ENCODE measurements around the gene DIDO1. TPM values are rescaled to one million over a fixed set of nuclear protein-coding genes. Genes with fewer than 3 reads are reported as not detected.

Gene DIDO1
- total RNA-seq, 3 donors from 2014 or later (not counting 1 experiment from before 2014, with no cell fraction given), result 79.5 to 116 (median 83.4) TPM

DNA sequence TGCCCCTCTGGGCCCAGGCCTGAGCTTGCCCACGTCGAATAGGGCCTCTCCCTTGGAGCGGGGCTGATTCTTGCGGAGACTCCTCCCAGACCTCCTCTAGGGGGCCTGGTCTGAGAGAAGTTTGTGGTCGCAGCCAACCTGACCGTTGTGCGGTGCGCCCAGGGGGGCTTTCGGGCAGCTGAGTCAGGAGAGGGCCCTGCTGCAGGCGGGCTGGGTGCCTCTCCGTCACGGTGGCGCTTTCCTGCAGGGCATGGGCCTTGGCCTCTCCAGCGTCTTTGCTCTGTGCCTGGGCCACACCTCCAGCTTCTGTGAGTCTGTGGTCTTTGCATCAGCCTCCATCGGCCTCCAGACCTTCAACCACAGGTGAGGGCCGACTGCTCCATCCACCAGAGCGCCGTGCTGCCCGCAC, 39.1 kb upstream of the DIDO1 start:
- intact Hi-C loops (cut with micrococcal nuclease), result no loop called here
- Histone ChIP-seq H3K27ac (ENCODE audit: low read length) (no peak overlapping the region), H3K36me3 (ENCODE audit: control insufficient read depth, insufficient read depth, low read length) (peaks cover 6% of the 10 kb centered on the region), H3K27me3 (ENCODE audit: control insufficient read depth, insufficient read depth, low read length) (no peaks in the 10 kb centered on the region), H3K9me3 (ENCODE audit: control insufficient read depth, insufficient read depth, low read length) (no peaks in the 10 kb centered on the region), H3K4me1 (ENCODE audit: control insufficient read depth, insufficient read depth, low read length) (peaks cover under 1% of the 10 kb centered on the region), H3K4me3 (ENCODE audit: low read length) (no peak overlapping the region)
- Mint-ChIP-seq H3K4me3 (no peak overlapping the region), H3K4me1 (no peaks in the 10 kb centered on the region), H3K27me3 (ENCODE audit: low read depth in 2 of 2) (no peaks in the 10 kb centered on the region), H3K9me3 (no peaks in the 10 kb centered on the region), H3K27ac (no peak overlapping the region), H3K36me3 (no peaks in the 10 kb centered on the region)
- TF ChIP-seq, protein P1, sequence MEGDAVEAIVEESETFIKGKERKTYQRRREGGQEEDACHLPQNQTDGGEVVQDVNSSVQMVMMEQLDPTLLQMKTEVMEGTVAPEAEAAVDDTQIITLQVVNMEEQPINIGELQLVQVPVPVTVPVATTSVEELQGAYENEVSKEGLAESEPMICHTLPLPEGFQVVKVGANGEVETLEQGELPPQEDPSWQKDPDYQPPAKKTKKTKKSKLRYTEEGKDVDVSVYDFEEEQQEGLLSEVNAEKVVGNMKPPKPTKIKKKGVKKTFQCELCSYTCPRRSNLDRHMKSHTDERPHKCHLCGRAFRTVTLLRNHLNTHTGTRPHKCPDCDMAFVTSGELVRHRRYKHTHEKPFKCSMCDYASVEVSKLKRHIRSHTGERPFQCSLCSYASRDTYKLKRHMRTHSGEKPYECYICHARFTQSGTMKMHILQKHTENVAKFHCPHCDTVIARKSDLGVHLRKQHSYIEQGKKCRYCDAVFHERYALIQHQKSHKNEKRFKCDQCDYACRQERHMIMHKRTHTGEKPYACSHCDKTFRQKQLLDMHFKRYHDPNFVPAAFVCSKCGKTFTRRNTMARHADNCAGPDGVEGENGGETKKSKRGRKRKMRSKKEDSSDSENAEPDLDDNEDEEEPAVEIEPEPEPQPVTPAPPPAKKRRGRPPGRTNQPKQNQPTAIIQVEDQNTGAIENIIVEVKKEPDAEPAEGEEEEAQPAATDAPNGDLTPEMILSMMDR (IDR thresholded peaks at IDR 0.05), result no peak
- WGBS (ENCODE audit: insufficient coverage), result 81% methylated on average over 19 of the region's 19 CpGs
- DNase-seq, result no peak
- no peak for ATAC-seq

DNA sequence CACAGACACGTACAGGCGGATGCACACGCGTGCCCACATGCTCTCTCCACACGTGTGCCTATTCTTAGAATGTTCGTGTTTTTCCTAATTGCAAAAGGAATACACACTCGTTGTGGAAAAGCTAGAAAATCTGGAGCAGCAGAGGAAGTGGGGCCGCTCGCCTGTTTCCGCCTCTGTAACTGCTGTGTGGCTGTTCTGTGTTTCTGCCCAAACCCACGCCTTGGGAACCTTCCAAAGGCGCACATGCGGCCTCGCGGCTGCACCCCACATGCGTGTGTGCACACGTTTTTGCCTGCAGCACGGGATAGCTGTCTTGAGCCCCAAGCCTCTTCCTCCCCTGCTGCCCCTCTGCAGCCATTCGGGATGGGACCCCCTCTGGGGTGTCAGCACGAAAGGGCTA, 38.4 kb upstream of the DIDO1 start:
- no peak overlapping the region for H3K27ac Mint-ChIP-seq
- TF ChIP-seq, protein P1 (IDR thresholded peaks at IDR 0.05), result no peak
- Histone ChIP-seq H3K4me1 (ENCODE audit: control insufficient read depth, insufficient read depth, low read length) (peaks cover 7% of the 10 kb centered on the region), H3K36me3 (ENCODE audit: control insufficient read depth, insufficient read depth, low read length) (peaks cover 6% of the 10 kb centered on the region), H3K9me3 (ENCODE audit: control insufficient read depth, insufficient read depth, low read length) (no peaks in the 10 kb centered on the region), H3K4me3 (ENCODE audit: low read length) (no peak overlapping the region), H3K27ac (ENCODE audit: low read length) (no peak overlapping the region), H3K27me3 (ENCODE audit: control insufficient read depth, insufficient read depth, low read length) (no peaks in the 10 kb centered on the region)
- peaks cover 4% of the 10 kb centered on the region in 2 donors for H3K4me1 Mint-ChIP-seq
- H3K27me3 Mint-ChIP-seq (ENCODE audit: low read depth in 2 of 2), result no peaks in the 10 kb centered on the region
- intact Hi-C loops (cut with micrococcal nuclease), result no loop called here
- no peak for DNase-seq
- no peak overlapping the region for H3K4me3 Mint-ChIP-seq
- H3K36me3 Mint-ChIP-seq, result no peaks in the 10 kb centered on the region
- no peaks in the 10 kb centered on the region for H3K9me3 Mint-ChIP-seq
- no peak for ATAC-seq
- 69% methylated on average over 20 of the region's 20 CpGs for WGBS (ENCODE audit: insufficient coverage)

DNA sequence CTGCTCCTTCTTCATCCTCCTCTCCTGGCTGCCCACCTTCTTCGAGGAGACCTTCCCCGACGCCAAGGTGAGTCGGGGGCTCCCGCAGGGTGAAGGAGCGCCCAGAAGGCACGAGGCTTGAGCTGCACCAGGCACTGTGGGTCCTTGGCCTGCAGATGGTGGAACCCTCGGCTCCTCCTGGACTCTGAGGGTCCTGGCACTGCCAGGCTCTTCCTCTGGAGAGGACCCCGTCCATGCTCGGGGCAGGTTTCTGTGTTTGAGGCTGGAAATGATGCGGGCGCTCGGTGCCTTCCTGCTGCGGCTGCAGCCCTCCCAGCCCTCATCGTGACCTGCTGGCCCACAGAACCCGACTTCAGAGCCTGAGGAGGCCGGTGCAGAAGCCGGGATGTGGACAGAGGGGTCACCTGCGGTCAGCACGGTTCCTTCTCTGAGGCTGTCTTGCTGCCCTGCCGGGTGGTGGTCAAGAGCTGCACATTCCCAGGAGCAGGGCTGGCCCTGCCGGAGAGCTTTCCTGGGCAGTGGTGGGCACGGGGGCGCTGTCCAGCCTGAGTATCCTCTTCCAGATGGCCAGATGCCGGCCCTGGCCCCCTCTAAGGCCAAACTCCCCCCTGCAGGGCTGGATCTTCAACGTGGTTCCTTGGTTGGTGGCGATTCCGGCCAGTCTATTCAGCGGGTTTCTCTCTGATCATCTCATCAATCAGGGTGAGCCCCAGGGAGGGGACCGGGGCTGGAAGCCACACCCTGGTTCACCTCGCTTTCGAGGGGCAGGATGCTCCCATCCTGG, 37.5 kb upstream of the DIDO1 start:
- Mint-ChIP-seq H3K4me3 (no peak overlapping the region), H3K36me3 (no peaks in the 10 kb centered on the region), H3K27me3 (ENCODE audit: low read depth in 2 of 2) (no peaks in the 10 kb centered on the region), H3K27ac (no peak overlapping the region), H3K4me1 (peaks cover 9 to 11% of the 10 kb centered on the region in 2 donors), H3K9me3 (no peaks in the 10 kb centered on the region)
- Histone ChIP-seq H3K4me1 (ENCODE audit: control insufficient read depth, insufficient read depth, low read length) (peaks cover 16% of the 10 kb centered on the region), H3K27me3 (ENCODE audit: control insufficient read depth, insufficient read depth, low read length) (no peaks in the 10 kb centered on the region), H3K4me3 (ENCODE audit: low read length) (no peak overlapping the region), H3K9me3 (ENCODE audit: control insufficient read depth, insufficient read depth, low read length) (no peaks in the 10 kb centered on the region), H3K36me3 (ENCODE audit: control insufficient read depth, insufficient read depth, low read length) (peaks cover 6% of the 10 kb centered on the region), H3K27ac (ENCODE audit: low read length) (no peak overlapping the region)
- WGBS (ENCODE audit: insufficient coverage), result 94% methylated on average over 32 of the region's 32 CpGs
- DNase-seq, result no peak
- intact Hi-C loops (cut with micrococcal nuclease), result no loop called here
- ATAC-seq, result no peak
- TF ChIP-seq, protein P1 (IDR thresholded peaks at IDR 0.05), result no peak
